Left ventricle myocardium inferior (tissue), 1 donor: Measurements from ENCODE around the gene ABCA8. TPM values are rescaled to one million over a fixed set of nuclear protein-coding genes. Genes with fewer than 3 reads are reported as not detected.

Experiments
- DNase-seq: peaks from one replicate; pipeline ENCODE4 v3.0.0-alpha.2; 2020
- H3K27ac ChIP-seq: fragments of 200-600 bp; replicated peaks from 2 replicates; pipeline ENCODE4 v1.8.0; 2021
- H3K27me3 ChIP-seq: fragments of 200-600 bp; 2 replicates; pipeline ENCODE4 v1.8.0; 2021; ENCODE audit warnings: low read depth
- H3K36me3 ChIP-seq: fragments of 200-600 bp; 2 replicates; pipeline ENCODE4 v1.8.0; 2021
- H3K4me1 ChIP-seq: fragments of 200-600 bp; 2 replicates; pipeline ENCODE4 v1.8.0; 2021
- H3K4me3 ChIP-seq: fragments of 200-600 bp; 2 replicates; pipeline ENCODE4 v1.8.0; 2021; ENCODE audit warnings: mild to moderate bottlenecking, moderate library complexity
- H3K9me3 ChIP-seq: fragments of 200-600 bp; replicated peaks from 2 replicates; pipeline ENCODE4 v1.8.0; 2021
- intact Hi-C: fragments of 100-400 bp; cut with micrococcal nuclease; formaldehyde crosslinking; loops from one replicate; pipeline ENCODE4 v1.11.0; 2022
- total RNA-seq: library from RNA; stranded (reverse); fragmentation: NEBNext Ultra II Directional; extraction: Animal tissue kit (Norgen Biotek cat#: 25700); gene quantifications from one replicate; pipeline ENCODE4 v1.2.1, GENCODE V29; 2021
- TF ChIP-seq, protein P1 (sequence below): fragments of 200-600 bp; IDR thresholded peaks from 2 replicates; pipeline ENCODE4 v1.8.0; 2021; ENCODE audit warnings: antibody characterized with exemption, mild to moderate bottlenecking, borderline replicate concordance
- donor health status: DM: no; HTN: yes; CAD: no; lungs with severe emphysema.

Gene ABCA8
- total RNA-seq, 1 donor from 2014 or later = 35.5 TPM

GRCh38 chr17:68908045-68908444 is 47.1 kb downstream of the ABCA8 start:
- no peak for DNase-seq
- TF ChIP-seq, protein P1, sequence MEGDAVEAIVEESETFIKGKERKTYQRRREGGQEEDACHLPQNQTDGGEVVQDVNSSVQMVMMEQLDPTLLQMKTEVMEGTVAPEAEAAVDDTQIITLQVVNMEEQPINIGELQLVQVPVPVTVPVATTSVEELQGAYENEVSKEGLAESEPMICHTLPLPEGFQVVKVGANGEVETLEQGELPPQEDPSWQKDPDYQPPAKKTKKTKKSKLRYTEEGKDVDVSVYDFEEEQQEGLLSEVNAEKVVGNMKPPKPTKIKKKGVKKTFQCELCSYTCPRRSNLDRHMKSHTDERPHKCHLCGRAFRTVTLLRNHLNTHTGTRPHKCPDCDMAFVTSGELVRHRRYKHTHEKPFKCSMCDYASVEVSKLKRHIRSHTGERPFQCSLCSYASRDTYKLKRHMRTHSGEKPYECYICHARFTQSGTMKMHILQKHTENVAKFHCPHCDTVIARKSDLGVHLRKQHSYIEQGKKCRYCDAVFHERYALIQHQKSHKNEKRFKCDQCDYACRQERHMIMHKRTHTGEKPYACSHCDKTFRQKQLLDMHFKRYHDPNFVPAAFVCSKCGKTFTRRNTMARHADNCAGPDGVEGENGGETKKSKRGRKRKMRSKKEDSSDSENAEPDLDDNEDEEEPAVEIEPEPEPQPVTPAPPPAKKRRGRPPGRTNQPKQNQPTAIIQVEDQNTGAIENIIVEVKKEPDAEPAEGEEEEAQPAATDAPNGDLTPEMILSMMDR = no peak
- Histone ChIP-seq H3K36me3 (peaks cover 71% of the 10 kb centered on the region), H3K4me1 (peaks cover 27% of the 10 kb centered on the region), H3K4me3 (no peak overlapping the region), H3K9me3 (no peaks in the 10 kb centered on the region), H3K27me3 (no peaks in the 10 kb centered on the region), H3K27ac (peak overlapping the region; percentile 71)
- intact Hi-C loops = no loop called here

- intact Hi-C loops = no loop called here
- Histone ChIP-seq H3K36me3 (peaks cover 75% of the 10 kb centered on the region), H3K4me1 (peaks cover 27% of the 10 kb centered on the region), H3K27ac (peak overlapping the region; percentile 11), H3K4me3 (no peak overlapping the region), H3K9me3 (no peaks in the 10 kb centered on the region), H3K27me3 (no peaks in the 10 kb centered on the region)
- TF ChIP-seq, protein P1 = peak; percentile 44
- no peak for DNase-seq
Measured at GRCh38 chr17:68906638-68907037, 48.6 kb downstream of the ABCA8 start.

DNA sequence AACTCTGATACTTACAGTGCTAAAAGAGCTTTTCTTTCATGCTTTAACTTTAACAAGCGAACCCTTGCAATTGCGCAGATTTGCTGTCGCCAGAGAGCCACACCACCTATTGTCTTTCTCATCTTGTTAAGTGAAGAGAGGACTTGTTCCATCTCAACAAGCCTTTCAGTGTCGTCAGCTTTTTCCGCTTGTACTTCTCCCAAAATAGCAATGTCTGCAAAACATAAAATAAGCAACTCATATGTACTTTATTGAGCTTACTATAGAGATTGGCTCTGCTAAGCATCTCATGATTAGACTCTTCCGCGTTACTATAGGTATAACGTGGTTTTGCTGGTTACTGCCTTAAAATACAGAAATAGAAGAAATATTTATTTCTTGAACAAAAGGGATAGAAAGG is 51.9 kb downstream of the ABCA8 start:
- Histone ChIP-seq H3K4me1 (no peaks in the 10 kb centered on the region), H3K27ac (no peak overlapping the region), H3K27me3 (no peaks in the 10 kb centered on the region), H3K4me3 (no peak overlapping the region), H3K9me3 (no peaks in the 10 kb centered on the region), H3K36me3 (peaks cover 77% of the 10 kb centered on the region)
- intact Hi-C loops = no loop called here
- DNase-seq = no peak
- TF ChIP-seq, protein P1 = no peak

- Histone ChIP-seq H3K27ac (no peak overlapping the region), H3K36me3 (peaks cover 62% of the 10 kb centered on the region), H3K4me3 (no peak overlapping the region), H3K4me1 (no peaks in the 10 kb centered on the region), H3K9me3 (peaks cover 13% of the 10 kb centered on the region), H3K27me3 (no peaks in the 10 kb centered on the region)
- intact Hi-C loops = no loop called here
- DNase-seq = no peak
- TF ChIP-seq, protein P1 = no peak
Measured at GRCh38 chr17:68897557-68897956, 57.6 kb downstream of the ABCA8 start.

GRCh38 chr17:68892658-68893057 is 62.5 kb downstream of the ABCA8 start:
- no peaks in the 10 kb centered on the region for H3K4me1 ChIP-seq

More at GRCh38 chr17:68892658-68893057, 62.5 kb downstream of the ABCA8 start:
- peaks cover 9% of the 10 kb centered on the region for H3K9me3 ChIP-seq
- no peak overlapping the region for H3K4me3 ChIP-seq
- peaks cover 50% of the 10 kb centered on the region for H3K36me3 ChIP-seq
- intact Hi-C loops = no loop called here
- TF ChIP-seq, protein P1 = no peak
- no peak for DNase-seq
- H3K27me3 ChIP-seq = no peaks in the 10 kb centered on the region
- no peak overlapping the region for H3K27ac ChIP-seq
